HG03571 (cell line): Measurements from ENCODE around the gene HKDC1.
"Not testable (repeated sequence)": the region's sequence is repeated elsewhere in the genome, so short reads cannot be mapped to it uniquely, and the experiment has no call there.

Source experiments
- ATAC-seq: cut with Tn5 transposase; IDR thresholded peaks from one replicate; pipeline ENCODE4 v1.9.1; 2021; ENCODE audit not compliant: unreplicated experiment

Gene HKDC1

DNA sequence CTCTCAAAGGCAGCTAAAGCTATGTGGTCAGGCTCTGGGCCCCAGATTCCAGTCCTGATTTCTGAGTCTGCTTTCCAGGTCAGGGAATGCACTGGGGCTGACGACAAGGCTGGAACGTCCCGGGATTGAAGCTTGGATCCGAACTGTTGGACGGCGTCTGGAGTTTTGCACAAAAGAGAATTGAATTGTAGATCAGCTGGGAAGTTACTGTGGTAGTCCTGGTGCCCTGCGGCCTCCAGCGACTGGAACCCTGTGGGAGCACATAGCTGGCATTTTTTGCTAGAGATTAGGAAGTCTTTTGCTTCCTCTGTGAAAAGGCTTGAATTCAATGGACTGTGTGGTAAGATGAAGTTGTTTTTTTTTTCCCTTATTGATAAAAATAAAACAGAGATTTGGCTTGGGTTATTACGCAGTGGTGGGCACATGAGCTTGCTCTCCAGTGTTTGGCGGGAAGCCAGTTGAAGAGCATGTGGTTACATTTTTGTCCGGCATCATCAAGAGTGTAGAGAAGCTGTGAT, 58.4 kb downstream of the HKDC1 start, which contains the start of gene HK1:
HK1 (plus strand) TSS at position 51 of the 518 bp plus-strand sequence.
- no peak for ATAC-seq

- no peak for ATAC-seq
Measured at GRCh38 chr10:69279110-69279509, 59.0 kb downstream of the HKDC1 start.

GRCh38 chr10:69281507-69282413, 61.6 kb downstream of the HKDC1 start:
- no peak for ATAC-seq

DNA sequence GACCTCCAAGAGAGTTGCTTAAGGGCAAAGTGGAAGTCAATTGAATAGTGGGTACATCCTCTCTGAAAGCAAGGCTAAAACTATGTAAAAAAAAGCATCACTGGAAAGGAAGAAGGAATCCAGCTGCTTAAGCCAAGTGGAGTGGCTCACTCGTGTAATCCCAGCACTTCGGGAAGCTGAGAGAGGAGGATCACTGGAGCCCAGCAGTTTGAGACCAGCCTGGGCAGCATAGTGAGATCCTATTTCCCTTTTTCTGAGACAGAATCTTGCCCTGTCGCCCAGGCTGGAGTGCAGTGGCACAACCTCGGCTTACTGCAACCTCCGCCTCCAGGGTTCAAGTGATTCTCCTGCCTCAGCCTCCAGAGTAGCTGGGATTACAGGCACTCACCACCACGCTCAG, 64.3 kb downstream of the HKDC1 start:
- not testable (repeated sequence) for ATAC-seq

DNA sequence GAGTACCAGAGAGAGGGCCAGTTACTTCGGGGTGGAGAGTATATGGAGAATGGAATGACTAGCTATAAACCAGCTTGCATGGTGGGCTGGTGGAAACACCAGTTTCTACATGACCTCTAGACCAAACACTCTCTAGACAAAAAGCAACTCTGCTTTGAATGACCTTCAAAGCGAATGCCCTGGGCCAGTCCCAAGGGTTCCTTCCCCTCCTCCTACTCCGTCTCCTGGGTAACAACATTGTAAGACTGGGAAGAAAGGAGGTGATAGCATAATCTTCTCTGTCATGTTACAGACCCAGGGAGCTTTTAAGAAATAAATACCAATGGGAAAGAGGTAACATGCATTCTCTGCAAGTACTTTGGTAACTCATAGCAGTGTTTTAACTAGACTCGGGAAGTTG, 65.6 kb downstream of the HKDC1 start:
- ATAC-seq = no peak

DNA sequence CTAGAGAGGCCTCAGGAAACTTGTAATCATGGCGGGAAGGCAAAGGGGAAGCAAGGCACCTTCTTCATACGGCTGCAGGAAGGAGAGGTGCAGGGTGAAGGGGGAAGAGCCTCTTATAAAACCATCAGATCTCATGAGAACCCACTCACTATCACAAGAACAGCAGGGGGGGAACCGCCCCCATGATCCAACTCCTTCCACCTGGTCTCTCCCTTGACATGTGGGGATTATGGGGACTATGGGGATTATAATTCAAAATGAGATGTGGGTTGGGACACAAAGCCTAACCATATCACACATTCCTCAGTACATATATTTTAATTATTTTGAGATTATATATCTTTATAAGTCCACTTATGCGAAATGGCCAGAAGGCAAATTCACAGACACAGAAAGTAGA, 67.0 kb downstream of the HKDC1 start:
- no peak for ATAC-seq

- ATAC-seq = no peak
Measured at GRCh38 chr10:69290993-69291392, 70.9 kb downstream of the HKDC1 start.

DNA sequence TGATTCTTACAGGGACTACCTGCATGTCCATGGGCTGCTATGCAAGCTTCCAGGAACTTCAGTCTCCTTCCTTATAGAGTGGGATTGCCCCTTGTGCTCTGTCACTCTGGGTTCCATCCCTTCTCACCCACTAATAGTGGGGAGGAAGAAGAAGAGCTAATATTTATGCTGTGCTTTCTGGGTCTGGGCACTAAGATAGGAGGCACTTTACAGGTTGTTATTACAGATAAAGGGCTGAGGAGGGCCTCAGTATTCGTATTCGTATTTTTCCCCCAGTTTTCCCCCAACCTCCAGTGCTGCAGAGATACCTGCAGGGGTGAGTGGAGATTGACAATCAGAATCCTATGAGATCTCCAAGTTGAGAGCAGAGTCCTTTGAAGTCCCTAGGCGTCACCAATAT, 72.3 kb downstream of the HKDC1 start:
- ATAC-seq = no peak

DNA sequence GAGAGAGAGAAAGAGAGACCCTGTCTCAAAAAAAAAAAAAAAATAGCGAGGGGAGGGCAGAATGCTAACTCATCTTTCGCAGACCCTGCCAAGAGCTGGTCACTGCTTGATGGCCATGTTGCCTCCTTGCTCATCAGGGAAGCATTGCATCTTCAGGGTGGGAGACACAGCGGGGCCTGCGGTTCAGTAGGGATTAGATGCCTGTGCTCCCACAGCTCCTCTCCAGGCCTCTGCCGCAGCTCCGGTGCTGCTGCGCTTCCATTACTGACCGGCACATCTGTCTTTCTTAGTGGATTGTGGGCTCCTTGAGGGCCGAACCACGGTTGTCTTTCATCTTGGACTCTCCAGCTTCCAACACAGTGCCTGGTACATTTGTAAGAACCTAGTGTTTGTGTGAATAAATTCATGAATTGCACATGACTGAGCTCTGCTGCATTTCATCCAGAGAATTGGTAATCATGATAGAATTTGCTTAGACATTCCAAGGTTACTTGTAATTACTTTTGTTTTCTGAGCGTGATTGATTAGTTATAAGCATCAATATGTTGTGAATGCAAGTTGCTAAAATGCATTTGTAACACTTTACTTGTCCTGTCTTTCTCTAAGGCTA, 75.0 kb downstream of the HKDC1 start:
- no peak for ATAC-seq

DNA sequence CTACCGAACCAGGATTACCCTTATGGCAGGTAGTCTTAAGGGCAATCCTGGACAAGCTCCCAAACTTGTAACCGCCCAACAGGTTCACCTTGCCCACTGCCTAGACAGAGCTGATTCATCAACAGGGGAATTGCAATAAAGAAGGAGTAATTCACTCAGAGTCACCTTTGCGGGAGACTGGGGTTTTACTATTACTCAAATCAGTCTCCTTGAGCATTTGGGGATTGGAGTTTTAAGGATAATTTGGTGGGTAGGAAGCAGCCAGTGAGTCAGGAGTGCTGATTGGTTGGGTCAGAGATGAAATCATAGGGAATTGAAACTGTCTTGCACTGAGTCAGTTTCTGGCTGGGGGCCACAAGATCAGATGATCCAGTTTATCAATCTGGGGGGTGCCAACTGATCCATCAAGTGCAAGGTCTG, 83.5 kb downstream of the HKDC1 start:
- ATAC-seq = no peak

DNA sequence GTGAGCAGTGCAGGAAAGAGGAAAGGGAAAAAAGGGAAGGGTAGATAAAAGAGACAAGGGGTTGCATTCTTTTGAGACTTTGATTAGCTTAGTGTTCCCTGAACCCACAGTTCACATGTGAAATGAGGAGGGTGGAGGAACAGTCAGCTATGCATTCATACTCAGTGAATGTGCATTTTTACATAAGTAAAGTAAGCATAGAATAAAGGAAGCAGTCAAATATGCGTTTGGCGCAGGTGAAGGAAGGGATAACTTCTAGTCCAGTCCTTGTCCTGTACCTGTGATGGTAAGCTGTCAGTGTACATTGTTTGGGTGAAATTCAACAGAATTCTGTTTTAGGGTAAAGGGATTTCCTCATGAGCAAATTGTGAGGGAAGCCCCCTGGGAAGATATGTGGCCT, 86.3 kb downstream of the HKDC1 start:
- no peak for ATAC-seq

GRCh38 chr10:69307434-69307833, 87.3 kb downstream of the HKDC1 start:
- ATAC-seq = no peak

DNA sequence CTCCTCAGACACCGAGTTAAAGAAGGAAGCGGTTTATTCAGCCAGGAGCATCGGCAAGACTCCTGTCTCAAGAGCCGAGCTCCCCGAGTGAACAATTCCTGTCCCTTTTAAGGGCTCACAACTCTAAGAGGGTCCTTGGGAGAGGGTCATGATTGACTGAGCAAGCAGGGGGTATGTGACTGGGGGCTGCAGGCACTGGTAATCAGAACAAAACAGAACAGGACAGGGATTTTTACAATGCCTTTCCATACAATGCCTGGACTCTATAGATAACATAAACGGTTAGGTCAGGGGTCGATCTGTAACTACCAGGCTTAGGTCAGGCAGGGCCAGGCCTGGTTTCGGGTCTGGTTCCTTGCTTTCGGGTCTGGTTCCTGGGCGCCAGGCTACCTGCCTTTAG, 88.2 kb downstream of the HKDC1 start:
- not testable (repeated sequence) for ATAC-seq

- ATAC-seq = no peak
Measured at GRCh38 chr10:69311309-69311708, 91.2 kb downstream of the HKDC1 start.

GRCh38 chr10:69312528-69312927, 92.4 kb downstream of the HKDC1 start:
- ATAC-seq = no peak

DNA sequence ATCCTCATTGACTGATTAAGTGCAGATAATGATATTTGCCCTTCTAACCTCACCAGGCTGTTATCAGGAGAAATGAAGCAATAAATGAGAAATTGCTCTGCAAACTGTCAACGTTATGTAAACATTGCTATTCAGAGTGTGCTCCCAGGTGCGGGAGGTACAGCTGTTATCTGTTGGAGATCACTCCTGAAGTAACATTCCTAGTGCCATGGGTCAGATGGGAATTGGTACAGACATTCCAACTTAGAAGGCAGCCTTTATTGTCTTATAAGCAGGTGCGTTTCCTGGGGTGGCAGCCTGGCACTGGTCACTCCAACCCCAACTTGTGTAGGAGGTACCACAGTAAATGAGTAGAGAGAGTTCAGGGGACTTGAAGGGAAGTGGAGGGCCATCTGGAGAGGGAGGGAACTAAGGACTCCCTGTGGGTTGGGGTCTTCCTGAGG, 95.0 kb downstream of the HKDC1 start:
- ATAC-seq = no peak

DNA sequence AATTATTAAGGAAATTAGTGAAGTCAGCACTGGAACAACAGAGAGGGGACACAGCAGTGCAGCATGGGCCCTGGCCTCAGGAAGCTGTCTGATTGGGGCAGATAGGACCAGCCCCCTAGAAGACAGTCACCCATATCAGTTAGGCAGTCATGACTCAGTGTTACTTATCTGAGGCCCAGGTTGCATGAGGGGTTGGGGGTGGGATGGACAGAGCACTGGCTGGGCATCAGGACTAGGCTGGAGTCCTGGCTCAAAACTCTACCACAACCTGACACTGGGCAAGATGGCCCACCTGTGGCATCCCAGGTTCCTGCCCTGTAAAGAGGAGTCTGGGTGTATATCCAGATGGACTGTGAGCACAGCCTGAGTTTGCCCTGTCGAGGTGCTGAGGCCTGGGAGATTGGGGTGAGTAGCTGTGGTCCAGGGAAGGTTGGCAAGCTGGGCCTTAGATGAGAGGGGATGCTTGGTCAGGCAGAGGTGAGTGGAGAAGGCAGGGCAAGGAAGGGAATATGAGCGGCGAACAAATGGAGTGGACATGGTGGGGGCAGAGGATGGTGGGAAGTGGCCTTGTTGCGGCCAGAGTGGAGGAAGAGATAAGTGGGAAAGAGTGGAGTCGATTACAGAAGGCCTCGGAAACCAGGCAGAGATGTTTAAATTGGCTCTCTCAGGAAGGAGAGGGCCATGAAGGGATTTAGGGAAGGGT, 95.6 kb downstream of the HKDC1 start:
- ATAC-seq = no peak

DNA sequence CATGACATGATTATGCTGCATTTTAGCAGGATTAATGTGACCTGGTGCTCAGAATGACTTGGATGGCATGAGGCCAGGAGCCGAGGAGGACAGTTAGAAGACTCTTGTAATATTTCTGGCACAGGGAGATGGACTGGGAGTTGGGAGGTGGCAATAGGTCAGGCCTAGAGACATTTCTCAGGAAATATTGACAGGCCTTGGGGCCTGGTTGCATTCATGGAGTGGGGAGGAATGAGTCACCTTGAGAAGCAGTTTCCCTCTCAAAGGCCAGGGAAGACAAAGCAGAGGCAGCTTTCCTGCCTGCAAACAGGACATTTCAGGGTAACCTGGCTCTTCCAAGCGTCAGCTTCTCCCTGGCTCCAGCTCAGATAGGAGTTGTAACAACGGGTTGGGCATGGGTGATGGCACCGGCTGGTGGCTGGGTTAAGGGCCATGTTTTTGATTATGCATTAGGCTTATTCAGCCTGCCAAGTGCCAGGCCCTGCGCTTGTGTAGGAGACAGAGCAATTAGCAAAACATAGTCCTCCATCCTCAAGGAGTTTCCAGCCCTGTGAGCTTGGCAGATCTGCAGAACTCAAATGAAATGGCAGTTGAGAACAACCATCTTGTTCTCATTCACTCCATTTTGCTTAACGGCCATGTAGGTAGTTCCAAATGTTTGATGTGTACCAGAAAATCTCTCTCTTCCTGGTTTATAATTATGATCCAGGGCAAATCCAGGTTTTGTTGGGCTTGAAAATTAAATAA, 96.4 kb downstream of the HKDC1 start:
- ATAC-seq = no peak
